ENCODE results near the gene DNM3. TPM values are rescaled to one million over a fixed set of nuclear protein-coding genes. Genes with fewer than 3 reads are reported as not detected.

The DNM3 gene
- polyA plus RNA-seq, 3 donors: 0.15 TPM; not detected in 2

DNA sequence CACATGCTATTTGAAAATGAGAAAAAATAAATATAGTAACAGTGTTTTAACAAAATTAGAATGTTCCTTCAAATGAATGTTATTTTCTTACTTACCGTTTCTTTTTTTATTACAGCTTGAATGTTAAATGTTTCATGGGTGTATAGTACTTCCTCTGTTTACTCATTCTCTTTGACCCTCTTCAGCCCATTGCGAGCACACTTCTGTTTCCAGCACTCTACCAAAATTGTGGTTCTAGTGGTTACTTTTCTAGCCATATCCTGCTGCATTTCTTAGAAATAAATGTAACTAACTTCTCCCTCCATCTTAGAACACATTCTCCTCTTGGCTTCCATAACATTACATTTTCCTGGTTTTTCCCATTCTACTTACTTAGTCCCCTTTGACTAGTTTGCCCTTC, 389.2 kb downstream of the DNM3 start:
- H3K4me2 ChIP-seq (replicated peaks; ENCODE audit: extremely low read depth, low read length, poor library complexity, severe bottlenecking): no peak overlapping the region
- Mint-ChIP-seq H3K27me3 (ENCODE audit: low read depth in 3 of 3) (no peaks in the 10 kb centered on the region), H3K9me3 (peaks cover 0 to 12% (median 0%) of the 10 kb centered on the region in 7 donors), H3K4me3 (no peak overlapping the region), H3K4me1 (no peaks in the 10 kb centered on the region), H3K27ac (no peak overlapping the region), H3K36me3 (no peaks in the 10 kb centered on the region)
- no peaks in the 10 kb centered on the region for H3K36me3 ChIP-seq (replicated peaks in 1 of 2; ENCODE audit: control insufficient read depth in 1 of 2, insufficient read depth in 2 of 2, low read length in 2 of 2)
- H3K27me3 ChIP-seq (ENCODE audit: control insufficient read depth in 2 of 2, insufficient read depth in 2 of 2, low read length in 2 of 2): no peaks in the 10 kb centered on the region
- no peaks in the 10 kb centered on the region for H3K9me3 ChIP-seq (replicated peaks in 1 of 2; ENCODE audit: control insufficient read depth in 1 of 2, insufficient read depth in 1 of 2, low read length in 2 of 2)
- H4K20me1 ChIP-seq (ENCODE audit: insufficient read depth, low read length): no peaks in the 10 kb centered on the region
- DNase-seq: no peak
- TF ChIP-seq, protein P1, sequence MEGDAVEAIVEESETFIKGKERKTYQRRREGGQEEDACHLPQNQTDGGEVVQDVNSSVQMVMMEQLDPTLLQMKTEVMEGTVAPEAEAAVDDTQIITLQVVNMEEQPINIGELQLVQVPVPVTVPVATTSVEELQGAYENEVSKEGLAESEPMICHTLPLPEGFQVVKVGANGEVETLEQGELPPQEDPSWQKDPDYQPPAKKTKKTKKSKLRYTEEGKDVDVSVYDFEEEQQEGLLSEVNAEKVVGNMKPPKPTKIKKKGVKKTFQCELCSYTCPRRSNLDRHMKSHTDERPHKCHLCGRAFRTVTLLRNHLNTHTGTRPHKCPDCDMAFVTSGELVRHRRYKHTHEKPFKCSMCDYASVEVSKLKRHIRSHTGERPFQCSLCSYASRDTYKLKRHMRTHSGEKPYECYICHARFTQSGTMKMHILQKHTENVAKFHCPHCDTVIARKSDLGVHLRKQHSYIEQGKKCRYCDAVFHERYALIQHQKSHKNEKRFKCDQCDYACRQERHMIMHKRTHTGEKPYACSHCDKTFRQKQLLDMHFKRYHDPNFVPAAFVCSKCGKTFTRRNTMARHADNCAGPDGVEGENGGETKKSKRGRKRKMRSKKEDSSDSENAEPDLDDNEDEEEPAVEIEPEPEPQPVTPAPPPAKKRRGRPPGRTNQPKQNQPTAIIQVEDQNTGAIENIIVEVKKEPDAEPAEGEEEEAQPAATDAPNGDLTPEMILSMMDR (IDR thresholded peaks at IDR 0.05): no peak
- WGBS (ENCODE audit: insufficient coverage): no CpG with 5 or more reads among the region's 2 CpGs
- intact Hi-C loops (cut with micrococcal nuclease): no loop called here
- no peak overlapping the region for H3K4me3 ChIP-seq (replicated peaks in 1 of 3; ENCODE audit: low read depth in 2 of 3, low read length in 3 of 3)
- H3K79me2 ChIP-seq (ENCODE audit: insufficient read depth, low read length): no peaks in the 10 kb centered on the region
- H3K9ac ChIP-seq (ENCODE audit: insufficient read depth, low read length, poor library complexity, severe bottlenecking): no peak overlapping the region
- no peak overlapping the region for H3K27ac ChIP-seq (ENCODE audit: low read depth in 1 of 2, low read length in 2 of 2)
- no peaks in the 10 kb centered on the region for H3K4me1 ChIP-seq (ENCODE audit: control insufficient read depth in 1 of 2, insufficient read depth in 2 of 2, low read length in 2 of 2)
- H2AFZ ChIP-seq (ENCODE audit: insufficient read depth, low read depth, low read length, poor library complexity, severe bottlenecking): no peak overlapping the region

DNA sequence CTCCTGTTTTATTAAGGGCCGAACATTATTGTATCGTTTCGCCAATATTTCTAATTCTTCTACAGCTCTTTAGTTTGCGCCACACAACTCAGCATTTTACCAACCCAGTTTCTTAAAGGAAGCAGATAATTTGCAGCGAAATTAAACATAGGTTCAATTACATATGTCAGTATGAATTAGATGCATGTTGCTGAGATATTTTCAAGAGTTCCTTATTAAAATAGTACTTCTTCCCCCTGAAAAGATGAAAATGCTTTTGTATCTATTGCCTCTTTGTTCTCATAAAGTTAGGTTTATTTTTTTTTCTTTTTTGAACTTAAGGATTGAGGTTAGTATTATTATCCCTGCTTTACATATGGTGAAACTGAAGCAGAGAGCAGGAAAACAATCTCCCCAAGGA, 395.7 kb downstream of the DNM3 start:
- Mint-ChIP-seq H3K9me3 (peaks cover 0 to 9% (median 2%) of the 10 kb centered on the region in 7 donors), H3K27me3 (ENCODE audit: low read depth in 3 of 3) (no peaks in the 10 kb centered on the region), H3K27ac (no peak overlapping the region), H3K4me3 (no peak overlapping the region), H3K36me3 (no peaks in the 10 kb centered on the region), H3K4me1 (no peaks in the 10 kb centered on the region)
- DNase-seq: no peak
- Histone ChIP-seq H3K27me3 (ENCODE audit: control insufficient read depth in 2 of 2, insufficient read depth in 2 of 2, low read length in 2 of 2) (no peaks in the 10 kb centered on the region), H3K4me3 (replicated peaks in 1 of 3; ENCODE audit: low read depth in 2 of 3, low read length in 3 of 3) (no peak overlapping the region), H4K20me1 (ENCODE audit: insufficient read depth, low read length) (no peaks in the 10 kb centered on the region), H3K79me2 (ENCODE audit: insufficient read depth, low read length) (no peaks in the 10 kb centered on the region), H3K36me3 (replicated peaks in 1 of 2; ENCODE audit: control insufficient read depth in 1 of 2, insufficient read depth in 2 of 2, low read length in 2 of 2) (no peaks in the 10 kb centered on the region), H2AFZ (ENCODE audit: insufficient read depth, low read depth, low read length, poor library complexity, severe bottlenecking) (no peak overlapping the region), H3K27ac (ENCODE audit: low read depth in 1 of 2, low read length in 2 of 2) (no peak overlapping the region), H3K9me3 (replicated peaks in 1 of 2; ENCODE audit: control insufficient read depth in 1 of 2, insufficient read depth in 1 of 2, low read length in 2 of 2) (no peaks in the 10 kb centered on the region), H3K9ac (ENCODE audit: insufficient read depth, low read length, poor library complexity, severe bottlenecking) (no peak overlapping the region), H3K4me2 (replicated peaks; ENCODE audit: extremely low read depth, low read length, poor library complexity, severe bottlenecking) (no peak overlapping the region), H3K4me1 (ENCODE audit: control insufficient read depth in 1 of 2, insufficient read depth in 2 of 2, low read length in 2 of 2) (no peaks in the 10 kb centered on the region)
- intact Hi-C loops (cut with micrococcal nuclease): no loop called here
- WGBS (ENCODE audit: insufficient coverage): no CpG with 5 or more reads among the region's 5 CpGs
- TF ChIP-seq, protein P1 (IDR thresholded peaks at IDR 0.05): no peak
